HL-60/S4 treated with phorbol 12-myristate 13-acetate at 8.2 ng/mL for 4 days and 3 days (cell line): ENCODE results near the gene WDR20.
"Not testable (repeated sequence)": the region's sequence is repeated elsewhere in the genome, so short reads cannot be mapped to it uniquely, and the experiment has no call there.

Experiments used
- in situ Hi-C: fragments of 300-500 bp; cut with MboI; formaldehyde crosslinking; loops from 2 replicates; pipeline ENCODE4 v1.15.0; 2022; ENCODE audit warnings: low sequenced_read_pairs

The WDR20 gene

GRCh38 chr14:102164241-102164641 is 24.5 kb downstream of the WDR20 start:
- in situ Hi-C loops = no loop called here

DNA sequence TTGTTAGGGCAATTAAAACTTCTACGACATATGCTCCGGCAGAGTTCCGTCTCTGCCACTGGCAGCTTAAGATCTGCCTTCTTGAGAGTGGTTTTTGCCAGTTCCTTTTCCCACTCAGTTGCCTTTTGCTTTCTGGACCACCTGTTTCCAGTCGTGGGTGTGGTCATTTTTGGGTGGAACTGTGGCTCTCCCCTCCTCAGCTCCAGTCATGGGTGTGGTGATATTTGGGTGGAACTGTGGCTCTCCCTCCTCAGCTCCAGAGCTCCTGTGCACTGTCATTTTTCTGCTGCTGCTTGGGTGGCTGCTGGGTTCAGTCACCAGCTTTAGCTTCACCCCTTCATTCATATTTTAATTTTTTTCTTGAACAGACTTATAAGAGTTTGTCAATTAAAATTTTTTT is 25.3 kb downstream of the WDR20 start:
- in situ Hi-C loops = no loop called here

- in situ Hi-C loops = no loop called here
Measured at GRCh38 chr14:102170061-102170460, 30.4 kb downstream of the WDR20 start.

DNA sequence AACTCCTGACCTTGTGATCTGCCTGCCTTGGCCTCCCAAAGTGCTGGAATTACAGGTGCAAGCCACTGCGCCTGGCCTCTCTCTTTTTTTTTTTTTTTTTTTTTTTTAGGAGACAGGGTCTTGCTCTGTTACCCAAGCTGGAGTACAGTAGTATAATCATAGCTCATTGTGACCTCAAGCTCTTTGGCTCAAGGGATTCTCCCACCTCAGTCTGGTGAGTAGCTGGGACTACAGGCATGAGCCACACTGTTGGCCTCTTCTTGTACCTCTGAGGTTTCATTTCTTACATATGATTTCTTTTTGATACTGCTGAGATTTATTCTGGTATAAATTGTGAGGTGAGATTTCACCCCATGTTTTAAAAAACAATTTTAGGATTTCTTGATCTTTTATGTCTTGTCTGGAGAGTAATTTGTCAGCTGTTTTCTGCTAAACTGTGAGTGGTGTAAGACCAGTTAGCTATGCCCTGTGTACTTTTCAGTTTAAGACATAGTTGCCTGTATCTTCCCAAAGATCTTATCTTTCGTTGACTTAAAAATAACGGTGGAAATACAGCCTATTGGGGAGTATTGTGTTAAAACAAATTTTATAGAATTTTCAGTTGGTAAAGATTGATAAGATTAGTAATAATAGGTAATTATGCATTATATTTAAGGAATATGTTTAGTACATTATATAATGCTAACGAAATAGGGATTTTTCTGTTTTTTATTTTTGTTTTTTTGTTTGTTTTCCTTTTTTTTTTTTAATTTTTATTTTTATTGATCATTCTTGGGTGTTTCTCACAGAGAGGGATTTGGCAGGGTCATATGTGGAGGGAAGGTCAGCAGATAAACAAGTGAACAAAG is 31.7 kb downstream of the WDR20 start:
- in situ Hi-C loops = no loop called here

- in situ Hi-C loops = not testable (repeated sequence)
Measured at GRCh38 chr14:102172021-102172272, 32.2 kb downstream of the WDR20 start.

- in situ Hi-C loops = not testable (repeated sequence)
Measured at GRCh38 chr14:102172721-102173120, 33.0 kb downstream of the WDR20 start.

GRCh38 chr14:102177161-102177560 is 37.5 kb downstream of the WDR20 start:
- in situ Hi-C loops = no loop called here

DNA sequence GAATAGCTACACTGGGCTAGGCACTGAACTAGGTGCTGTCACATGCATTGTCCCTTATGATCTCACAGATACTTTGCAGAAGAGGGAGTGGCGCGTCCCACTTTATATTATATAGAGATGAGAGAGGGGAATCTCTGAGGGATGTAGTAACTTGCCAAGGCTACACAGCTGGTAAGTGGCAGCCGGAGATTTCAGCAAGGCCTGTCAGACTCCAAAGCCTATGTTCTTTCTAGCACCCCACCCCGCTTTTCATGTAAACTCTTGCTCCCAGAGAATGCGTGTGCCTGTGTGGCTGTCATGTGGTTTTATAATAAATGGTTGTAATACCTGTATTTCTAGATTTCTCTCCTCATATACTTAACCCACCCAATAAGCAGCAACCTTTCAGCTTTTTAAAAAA is 39.1 kb downstream of the WDR20 start:
- in situ Hi-C loops = no loop called here

- in situ Hi-C loops = no loop called here
Measured at GRCh38 chr14:102180248-102180998, 40.7 kb downstream of the WDR20 start.

- in situ Hi-C loops = no loop called here
Measured at GRCh38 chr14:102181187-102181586, 41.5 kb downstream of the WDR20 start.

DNA sequence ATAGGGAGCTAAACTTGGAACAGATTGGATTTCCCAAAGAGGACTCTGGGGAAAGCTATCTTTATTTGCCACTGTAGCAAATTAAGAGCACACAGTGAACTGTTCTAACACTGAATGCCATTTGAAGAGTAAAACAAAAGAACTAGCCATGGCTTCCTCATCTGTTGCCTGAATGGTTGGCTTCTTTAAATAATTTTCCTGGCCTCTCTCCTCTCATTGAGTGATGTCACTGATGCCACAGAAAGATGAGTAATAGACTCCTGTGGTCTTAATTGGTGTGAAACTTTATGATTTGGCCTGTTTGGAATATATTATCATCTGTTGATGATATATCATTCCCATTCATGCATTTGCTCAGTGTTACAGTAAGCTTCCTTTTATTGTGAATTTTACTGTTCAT is 42.5 kb downstream of the WDR20 start:
- in situ Hi-C loops = no loop called here

DNA sequence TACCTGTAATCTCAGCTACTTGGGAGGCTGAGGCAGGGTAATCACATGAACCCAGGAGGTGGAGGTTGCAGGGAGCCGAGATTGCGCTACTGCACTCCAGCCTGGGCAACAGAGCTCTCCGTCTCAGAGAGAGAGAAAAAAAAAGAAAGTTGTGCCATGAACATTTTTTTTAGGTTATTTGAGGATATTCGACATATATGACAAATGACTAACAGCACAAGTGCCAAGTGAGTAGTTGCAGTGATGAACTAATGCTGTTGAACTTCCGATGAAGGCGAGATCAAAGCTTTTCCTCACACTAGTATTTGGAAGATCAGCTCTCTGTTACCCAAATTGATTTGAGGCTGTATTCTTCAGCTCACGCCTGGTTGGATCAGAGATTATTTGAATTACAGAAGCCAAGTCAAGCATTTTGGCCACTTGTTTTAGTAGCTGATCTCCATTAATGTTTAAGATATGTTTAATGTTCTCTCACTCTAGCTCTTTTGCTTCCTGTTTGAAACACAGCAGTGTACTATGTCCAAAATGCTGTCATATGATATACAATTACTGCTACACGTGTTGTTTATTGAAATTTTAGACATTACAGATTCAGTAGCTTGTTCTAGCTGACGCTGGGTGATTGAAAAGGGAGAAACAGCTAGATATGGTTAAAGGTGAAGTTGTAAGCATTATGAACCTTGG is 43.4 kb downstream of the WDR20 start:
- in situ Hi-C loops = no loop called here

DNA sequence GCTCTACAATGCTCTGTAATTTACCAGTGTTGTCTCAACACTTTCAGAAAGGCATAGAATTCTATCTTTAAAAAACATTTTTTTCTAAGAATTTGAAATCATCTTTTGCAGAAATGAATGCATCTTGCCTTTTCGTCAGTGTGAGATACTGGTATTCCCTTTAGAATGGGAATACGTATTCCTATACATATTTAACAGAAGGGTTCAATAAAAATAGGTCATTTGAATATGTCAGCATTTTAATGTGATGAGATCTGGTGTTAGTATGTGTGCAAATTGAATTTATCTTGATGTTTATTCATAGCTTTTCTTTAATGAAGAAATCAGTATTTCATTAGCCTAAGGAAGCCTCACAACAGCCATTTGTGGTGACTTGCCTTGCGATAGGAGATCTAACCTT is 44.2 kb downstream of the WDR20 start:
- in situ Hi-C loops = no loop called here

DNA sequence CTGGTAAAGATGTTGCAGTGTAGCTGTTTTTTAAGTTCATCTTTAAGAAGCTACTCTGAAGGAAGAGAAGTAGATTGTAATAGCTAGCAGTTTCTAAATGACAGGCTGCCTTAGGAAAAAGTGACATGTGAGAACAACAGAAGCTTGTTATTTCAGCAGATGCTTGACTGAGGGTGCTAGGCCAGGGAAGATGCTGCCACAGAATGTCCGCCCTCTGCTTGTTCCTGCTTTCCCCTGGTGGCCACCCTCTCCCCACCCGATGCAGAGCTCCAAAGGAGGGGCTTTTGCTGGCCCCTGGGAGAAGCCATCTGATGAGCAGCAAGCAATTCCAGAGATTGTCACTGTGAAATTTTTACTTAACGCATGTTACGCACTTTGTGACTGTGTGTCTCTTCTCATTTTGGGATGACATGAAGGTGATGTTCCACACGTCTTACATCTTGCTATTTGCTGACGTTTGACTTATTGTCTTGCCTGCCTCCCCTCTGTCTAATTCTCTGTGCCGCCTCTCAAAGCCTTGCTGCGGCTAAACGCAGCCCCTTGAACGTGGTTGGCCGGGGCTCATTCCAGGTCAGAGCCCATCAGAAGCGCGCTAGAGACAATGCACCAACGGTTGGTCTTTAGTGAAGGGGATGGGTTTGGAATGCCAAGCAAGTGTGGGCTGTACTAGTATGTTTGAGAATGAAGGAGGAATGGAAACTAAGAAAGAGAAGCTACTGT is 44.8 kb downstream of the WDR20 start:
- in situ Hi-C loops = no loop called here

DNA sequence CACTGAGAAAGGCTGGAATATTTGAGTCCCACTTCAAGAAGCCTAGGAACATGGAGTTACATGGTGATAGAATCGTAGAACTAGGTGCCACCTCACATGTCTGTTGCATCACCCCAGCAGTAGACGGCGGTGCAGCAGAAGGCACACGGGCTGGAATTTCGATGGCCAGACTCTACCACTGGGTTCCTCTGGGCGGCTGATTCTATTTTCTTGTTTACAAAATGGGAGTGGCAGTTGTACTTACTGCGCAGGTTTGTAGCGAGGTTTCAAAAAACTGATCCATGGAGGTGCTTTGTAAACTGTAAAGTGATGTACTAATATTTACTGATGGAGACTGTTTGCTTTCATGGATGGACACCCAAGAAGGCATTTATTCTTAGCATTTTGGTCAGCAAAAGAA is 45.7 kb downstream of the WDR20 start:
- in situ Hi-C loops = no loop called here

GRCh38 chr14:102187044-102187443 is 47.3 kb downstream of the WDR20 start:
- in situ Hi-C loops = no loop called here

- in situ Hi-C loops = no loop called here
Measured at GRCh38 chr14:102187568-102188001, 47.9 kb downstream of the WDR20 start.

DNA sequence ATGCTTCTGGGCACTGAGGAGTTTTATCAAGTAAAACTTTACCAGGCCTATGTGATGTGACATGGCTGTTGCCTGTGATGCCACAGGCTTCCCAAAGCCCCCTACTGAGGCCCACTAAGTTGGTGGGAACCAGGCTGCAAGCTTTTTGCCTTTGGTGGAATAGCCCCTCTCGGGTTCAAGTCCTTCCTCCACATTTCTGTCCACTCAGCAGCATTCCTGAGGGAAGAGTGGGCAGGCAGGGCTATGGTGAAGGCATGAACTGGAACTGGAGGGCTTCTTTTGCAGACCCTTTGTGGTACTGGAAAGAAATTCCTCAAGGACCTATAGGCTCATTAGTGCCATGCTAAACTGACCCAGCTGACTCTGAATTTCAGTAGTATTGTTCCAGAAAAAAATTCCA is 48.5 kb downstream of the WDR20 start:
- in situ Hi-C loops = no loop called here

DNA sequence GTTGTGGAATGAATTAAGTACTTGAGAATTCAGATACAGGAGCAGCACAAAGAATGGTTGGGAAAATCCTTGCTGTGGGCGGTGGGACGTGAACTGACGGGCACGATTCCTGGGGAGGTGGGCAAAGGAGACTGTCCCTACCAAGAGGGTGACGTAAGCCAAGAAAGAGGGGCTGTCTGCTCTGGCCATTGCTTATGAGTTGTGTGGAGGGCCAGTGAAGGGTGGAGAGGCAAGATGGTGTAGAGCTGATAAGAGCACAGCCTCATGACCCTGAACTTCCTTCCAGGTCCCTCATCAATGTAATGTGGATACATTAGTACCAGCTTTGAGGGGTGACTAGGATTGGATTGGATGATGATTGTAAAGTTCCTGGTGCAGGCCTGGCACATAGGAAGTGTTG is 50.2 kb downstream of the WDR20 start:
- in situ Hi-C loops = no loop called here

DNA sequence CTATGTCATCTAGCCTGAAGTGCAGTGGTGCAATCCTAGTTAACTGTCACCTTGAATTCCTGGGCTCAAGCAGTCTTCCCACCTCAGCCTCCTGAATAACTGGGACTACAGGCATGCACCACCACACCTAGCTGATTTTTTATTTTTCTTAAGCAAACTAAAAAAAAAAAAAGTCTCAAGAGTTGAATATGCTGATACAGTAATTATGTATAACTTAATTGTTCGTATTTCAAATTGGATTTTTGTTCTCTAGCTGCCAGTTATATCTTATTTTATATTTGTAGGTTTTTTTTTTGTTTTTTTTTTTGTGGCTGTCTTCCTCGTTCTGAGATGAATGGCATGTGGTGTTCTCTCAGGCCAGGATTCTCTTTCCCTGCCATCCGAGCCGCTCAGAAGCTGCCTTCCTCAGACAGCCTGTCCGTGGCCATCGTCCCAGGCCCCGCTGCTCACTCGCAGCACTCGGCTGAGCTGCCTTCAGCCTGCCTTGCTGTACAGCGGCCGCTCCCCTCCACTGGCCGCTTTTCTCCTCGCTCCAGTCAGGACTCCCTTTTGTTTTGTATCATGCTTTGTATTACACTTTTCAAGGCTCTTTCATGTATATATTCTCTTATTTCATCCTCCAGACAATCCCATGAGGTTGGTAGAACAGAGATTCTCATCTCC is 53.3 kb downstream of the WDR20 start:
- in situ Hi-C loops = no loop called here

DNA sequence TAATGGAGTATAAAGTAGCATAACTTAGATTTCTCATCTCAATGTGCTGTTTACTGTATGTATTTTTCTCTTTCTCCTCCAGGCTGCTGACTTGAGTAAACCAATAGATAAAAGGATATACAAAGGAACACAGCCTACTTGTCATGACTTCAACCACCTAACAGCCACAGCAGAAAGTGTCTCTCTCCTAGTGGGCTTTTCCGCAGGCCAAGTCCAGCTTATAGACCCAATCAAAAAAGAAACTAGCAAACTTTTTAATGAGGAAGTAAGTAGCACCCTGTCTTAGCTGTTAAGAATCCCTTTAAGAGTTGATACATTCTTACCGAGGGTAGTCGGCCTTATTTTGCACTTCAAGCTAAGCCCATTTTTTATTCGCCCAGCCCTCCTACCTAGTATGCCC is 55.2 kb downstream of the WDR20 start:
- in situ Hi-C loops = no loop called here
